Measurements from ENCODE around the gene RFPL2.
"Not testable (repeated sequence)": the region's sequence is repeated elsewhere in the genome, so short reads cannot be mapped to it uniquely, and the experiment has no call there.

RFPL2 gene

GRCh38 chr22:32158712-32159533, 46.0 kb downstream of the RFPL2 start, which contains the start of gene C22orf42:
C22orf42 (minus strand) TSS chr22:32159303; CDS start chr22:32159215, 88 bp downstream.
- no peak for DNase-seq

- not testable (repeated sequence) for DNase-seq
Observed at GRCh38 chr22:32157632-32158031, 47.2 kb downstream of the RFPL2 start.

- not testable (repeated sequence) for DNase-seq
Observed at GRCh38 chr22:32154727-32155126, 50.1 kb downstream of the RFPL2 start.

- not testable (repeated sequence) for DNase-seq
Observed at GRCh38 chr22:32151641-32152040, 53.2 kb downstream of the RFPL2 start.

GRCh38 chr22:32150647-32151046, 54.2 kb downstream of the RFPL2 start:
- DNase-seq: not testable (repeated sequence)

GRCh38 chr22:32148372-32148771, 56.5 kb downstream of the RFPL2 start:
- DNase-seq: not testable (repeated sequence)

- not testable (repeated sequence) for DNase-seq
Observed at GRCh38 chr22:32147128-32147527, 57.7 kb downstream of the RFPL2 start.

- no peak for DNase-seq
Observed at GRCh38 chr22:32144496-32145274, 60.2 kb downstream of the RFPL2 start.

GRCh38 chr22:32142600-32142999, 62.3 kb downstream of the RFPL2 start:
- DNase-seq: no peak

GRCh38 chr22:32140688-32141087, 64.2 kb downstream of the RFPL2 start:
- not testable (repeated sequence) for DNase-seq
